PC-9 (cell line): ENCODE measurements around the gene HOXC10.

Source experiments
- EZH2 ChIP-seq: fragments of 200-600 bp; sonication (generic); IDR thresholded peaks from 2 replicates; pipeline ENCODE4 v1.8.0; 2017; ENCODE audit warnings: antibody characterized with exemption, low read depth
- TF ChIP-seq, protein P1 (sequence below): fragments of 200-600 bp; sonication (generic); conservative IDR thresholded peaks from 2 replicates; pipeline ENCODE4 v1.6.1; 2017; ENCODE audit warnings: mixed run types, antibody characterized with exemption, mild to moderate bottlenecking, moderate library complexity

DNA sequence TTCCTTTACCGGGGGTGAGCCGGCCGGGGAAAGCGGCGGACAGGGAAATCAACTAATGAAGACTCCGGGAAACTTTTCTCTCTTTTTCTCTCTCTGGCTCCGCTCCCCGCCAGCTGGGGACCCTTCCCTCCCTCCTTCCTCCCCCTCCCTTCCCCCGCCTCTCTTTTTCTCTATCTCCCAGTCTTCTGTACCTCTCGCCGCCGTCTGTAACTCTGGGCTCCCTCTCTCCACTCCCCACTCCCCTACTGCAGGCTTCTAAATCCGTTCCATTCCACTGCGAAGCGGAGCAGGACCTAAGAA lies 18.9 kb upstream of the HOXC10 start:
- no peak for TF ChIP-seq EZH2
- TF ChIP-seq, protein P1, sequence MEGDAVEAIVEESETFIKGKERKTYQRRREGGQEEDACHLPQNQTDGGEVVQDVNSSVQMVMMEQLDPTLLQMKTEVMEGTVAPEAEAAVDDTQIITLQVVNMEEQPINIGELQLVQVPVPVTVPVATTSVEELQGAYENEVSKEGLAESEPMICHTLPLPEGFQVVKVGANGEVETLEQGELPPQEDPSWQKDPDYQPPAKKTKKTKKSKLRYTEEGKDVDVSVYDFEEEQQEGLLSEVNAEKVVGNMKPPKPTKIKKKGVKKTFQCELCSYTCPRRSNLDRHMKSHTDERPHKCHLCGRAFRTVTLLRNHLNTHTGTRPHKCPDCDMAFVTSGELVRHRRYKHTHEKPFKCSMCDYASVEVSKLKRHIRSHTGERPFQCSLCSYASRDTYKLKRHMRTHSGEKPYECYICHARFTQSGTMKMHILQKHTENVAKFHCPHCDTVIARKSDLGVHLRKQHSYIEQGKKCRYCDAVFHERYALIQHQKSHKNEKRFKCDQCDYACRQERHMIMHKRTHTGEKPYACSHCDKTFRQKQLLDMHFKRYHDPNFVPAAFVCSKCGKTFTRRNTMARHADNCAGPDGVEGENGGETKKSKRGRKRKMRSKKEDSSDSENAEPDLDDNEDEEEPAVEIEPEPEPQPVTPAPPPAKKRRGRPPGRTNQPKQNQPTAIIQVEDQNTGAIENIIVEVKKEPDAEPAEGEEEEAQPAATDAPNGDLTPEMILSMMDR, result no peak
